GM20431 (cell line): ENCODE results near the gene ST6GAL1.
"Not testable (repeated sequence)": the region's sequence is repeated elsewhere in the genome, so short reads cannot be mapped to it uniquely, and the experiment has no call there.

Experiments used
- in situ Hi-C: fragments of 300-500 bp; cut with MseI, MboI; formaldehyde crosslinking; loops from one replicate; pipeline ENCODE4 v1.15.0; 2020; ENCODE audit warnings: low sequenced_read_pairs; ENCODE audit not compliant: unreplicated experiment

ST6GAL1 gene

GRCh38 chr3:186964071-186964470, 33.7 kb downstream of the ST6GAL1 start:
- in situ Hi-C loops = no loop called here

GRCh38 chr3:186964616-186965015, 34.3 kb downstream of the ST6GAL1 start:
- in situ Hi-C loops = no loop called here

GRCh38 chr3:186965141-186965879, 35.0 kb downstream of the ST6GAL1 start:
- in situ Hi-C loops = no loop called here

GRCh38 chr3:186966406-186966805, 36.1 kb downstream of the ST6GAL1 start:
- in situ Hi-C loops = no loop called here

- in situ Hi-C loops = not testable (repeated sequence)
These were observed 36.9 kb downstream of the ST6GAL1 start for GRCh38 chr3:186967236-186967635.

- in situ Hi-C loops = no loop called here
These were observed 37.4 kb downstream of the ST6GAL1 start for GRCh38 chr3:186967686-186968085.

GRCh38 chr3:186969607-186970006, 39.3 kb downstream of the ST6GAL1 start:
- in situ Hi-C loops = no loop called here

- in situ Hi-C loops = not testable (repeated sequence)
These were observed 40.8 kb downstream of the ST6GAL1 start for GRCh38 chr3:186971106-186971505.

GRCh38 chr3:186971578-186971977, 41.3 kb downstream of the ST6GAL1 start:
- in situ Hi-C loops = no loop called here

- in situ Hi-C loops = no loop called here
These were observed 43.4 kb downstream of the ST6GAL1 start for GRCh38 chr3:186973702-186974101.

- in situ Hi-C loops = no loop called here
These were observed 44.5 kb downstream of the ST6GAL1 start for GRCh38 chr3:186974824-186975313.

- in situ Hi-C loops = no loop called here
These were observed 45.4 kb downstream of the ST6GAL1 start for GRCh38 chr3:186975726-186976125.

- in situ Hi-C loops = no loop called here
These were observed 46.8 kb downstream of the ST6GAL1 start for GRCh38 chr3:186976837-186977750.

- in situ Hi-C loops = no loop called here
These were observed 48.4 kb downstream of the ST6GAL1 start for GRCh38 chr3:186978712-186979111.

- in situ Hi-C loops = no loop called here
These were observed 49.5 kb downstream of the ST6GAL1 start for GRCh38 chr3:186979852-186980251.

GRCh38 chr3:186980989-186981388, 50.7 kb downstream of the ST6GAL1 start:
- in situ Hi-C loops = no loop called here

GRCh38 chr3:186983659-186984058, 53.3 kb downstream of the ST6GAL1 start:
- in situ Hi-C loops = no loop called here

GRCh38 chr3:186984064-186984463, 53.7 kb downstream of the ST6GAL1 start:
- in situ Hi-C loops = no loop called here

- in situ Hi-C loops = no loop called here
These were observed 55.5 kb downstream of the ST6GAL1 start for GRCh38 chr3:186985661-186986364.

- in situ Hi-C loops = no loop called here
These were observed 56.1 kb downstream of the ST6GAL1 start for GRCh38 chr3:186986406-186986805.
